Neural progenitor cell (in vitro differentiated cells): ENCODE results near the gene RAB6A. TPM values are rescaled to one million over a fixed set of nuclear protein-coding genes. Genes with fewer than 3 reads are reported as not detected.
"Not testable (repeated sequence)": the region's sequence is repeated elsewhere in the genome, so short reads cannot be mapped to it uniquely, and the experiment has no call there.

ENCODE experiments used
- DNase-seq: peaks from one replicate; pipeline ENCODE4 v3.0.0-alpha.2; 2016; ENCODE audit warnings: low spot score
- H2AFZ ChIP-seq: fragments of 200-600 bp; sonication (generic); replicated peaks from 2 replicates; pipeline ENCODE4 v1.6.1; 2016; ENCODE audit warnings: antibody characterized with exemption
- H3F3A ChIP-seq: fragments of 200-600 bp; sonication (generic); 2 replicates; pipeline ENCODE4 v1.6.1; 2016; ENCODE audit warnings: antibody characterized with exemption, low read depth
- H3K27ac ChIP-seq: fragments of 200-600 bp; sonication (generic); 2 replicates; pipeline ENCODE4 v1.5.1; 2016; ENCODE audit warnings: mild to moderate bottlenecking
- H3K27me3 ChIP-seq: fragments of 200-600 bp; sonication (generic); 2 replicates; pipeline ENCODE4 v1.6.1; 2016; ENCODE audit warnings: mild to moderate bottlenecking, moderate library complexity
- H3K36me3 ChIP-seq: fragments of 200-600 bp; sonication (generic); 2 replicates; pipeline ENCODE4 v1.5.1; 2016
- H3K4me1 ChIP-seq: fragments of 200-600 bp; sonication (generic); 2 replicates; pipeline ENCODE4 v1.6.1; 2016; ENCODE audit warnings: mixed run types
- H3K4me2 ChIP-seq: fragments of 200-600 bp; sonication (generic); 2 replicates; pipeline ENCODE4 v1.6.1; 2016
- H3K4me3 ChIP-seq: fragments of 200-600 bp; sonication (generic); 2 replicates; pipeline ENCODE4 v1.5.1; 2016
- H3K79me2 ChIP-seq: fragments of 200-600 bp; sonication (generic); 2 replicates; pipeline ENCODE4 v1.6.1; 2016; ENCODE audit warnings: low read depth
- H3K9ac ChIP-seq: fragments of 200-600 bp; sonication (generic); 2 replicates; pipeline ENCODE4 v1.6.1; 2016
- H3K9me3 ChIP-seq: fragments of 200-600 bp; sonication (generic); 2 replicates; pipeline ENCODE4 v1.5.1; 2016; ENCODE audit warnings: low read depth
- H4K20me1 ChIP-seq: fragments of 200-600 bp; sonication (generic); 2 replicates; pipeline ENCODE4 v1.6.1; 2016; ENCODE audit warnings: low read depth
- H3K27ac Mint-ChIP-seq: 3 replicates; pipeline ENCODE4 v1.8.0; 2021; ENCODE audit warnings: mixed read lengths
- H3K27me3 Mint-ChIP-seq: 2 replicates; pipeline ENCODE4 v1.8.0; 2022; ENCODE audit warnings: low read depth, mild to moderate bottlenecking, inconsistent platforms, moderate library complexity, mixed read lengths; ENCODE audit not compliant: insufficient read depth
- H3K36me3 Mint-ChIP-seq: 3 replicates; pipeline ENCODE4 v1.8.0; 2021; ENCODE audit warnings: mixed read lengths
- H3K4me1 Mint-ChIP-seq: 3 replicates; pipeline ENCODE4 v1.8.0; 2021; ENCODE audit warnings: mixed read lengths
- H3K4me3 Mint-ChIP-seq: 3 replicates; pipeline ENCODE4 v1.8.0; 2021; ENCODE audit warnings: mild to moderate bottlenecking, moderate library complexity, mixed read lengths
- H3K9me3 Mint-ChIP-seq: 3 replicates; pipeline ENCODE4 v1.8.0; 2020; ENCODE audit warnings: mixed read lengths
- EZH2 ChIP-seq: fragments of 200-600 bp; sonication (generic); IDR thresholded peaks from 2 replicates; pipeline ENCODE4 v1.6.1; 2017; ENCODE audit warnings: antibody characterized with exemption, mild to moderate bottlenecking, moderate library complexity
- EZH2phosphoT487 ChIP-seq: fragments of 200-600 bp; sonication (generic); IDR thresholded peaks from 2 replicates; pipeline ENCODE4 v1.6.1; 2017; ENCODE audit warnings: antibody characterized with exemption
- total RNA-seq: library from RNA; depleted of rRNA; stranded (reverse); fragments of >200 nt; gene quantifications from 2 replicates; pipeline ENCODE4 v1.2.3, GENCODE V29; 2015; ENCODE audit warnings: low replicate concordance
- TF ChIP-seq, protein P1 (sequence below): fragments of 200-600 bp; sonication (generic); IDR thresholded peaks from 2 replicates; pipeline ENCODE4 v1.5.1; 2017; ENCODE audit warnings: antibody characterized with exemption, mild to moderate bottlenecking

Gene RAB6A
- total RNA-seq, 1 donor from 2014 or later: 54.7 TPM

DNA sequence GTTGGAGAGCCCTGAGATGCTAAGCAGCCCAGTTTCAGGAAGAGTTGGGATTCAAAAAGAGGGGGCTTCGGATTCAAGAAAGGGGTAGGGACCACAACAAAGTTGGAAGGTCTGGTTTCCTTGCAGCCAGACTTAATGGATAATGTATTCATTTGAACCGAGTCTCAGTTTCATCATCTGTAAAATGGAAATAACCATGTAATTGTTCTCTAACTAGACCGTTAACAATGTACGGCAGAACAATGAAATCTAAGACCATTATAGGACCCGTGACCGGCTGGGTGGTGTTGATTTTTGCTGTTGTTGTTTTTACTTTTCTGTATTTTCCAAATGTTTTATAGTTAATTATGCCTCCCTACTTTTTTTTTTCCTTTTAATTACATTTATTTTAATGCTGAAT, 20.4 kb upstream of the RAB6A start:
- peak overlapping the region; percentile 10 for H3K4me3 Mint-ChIP-seq
- H3K4me3 ChIP-seq: no peak overlapping the region
- no peaks in the 10 kb centered on the region for H3K9me3 ChIP-seq
- no peak overlapping the region for H3K9ac ChIP-seq
- H3K9me3 Mint-ChIP-seq: no peaks in the 10 kb centered on the region
- H3K4me2 ChIP-seq: no peak overlapping the region
- H3K4me1 Mint-ChIP-seq: no peaks in the 10 kb centered on the region
- peak overlapping the region; percentile 8 for H3K27ac Mint-ChIP-seq
- no peaks in the 10 kb centered on the region for H3K79me2 ChIP-seq
- no peak overlapping the region for H2AFZ ChIP-seq
- no peaks in the 10 kb centered on the region for H3K27me3 ChIP-seq
- TF ChIP-seq EZH2: no peak
- TF ChIP-seq, protein P1, sequence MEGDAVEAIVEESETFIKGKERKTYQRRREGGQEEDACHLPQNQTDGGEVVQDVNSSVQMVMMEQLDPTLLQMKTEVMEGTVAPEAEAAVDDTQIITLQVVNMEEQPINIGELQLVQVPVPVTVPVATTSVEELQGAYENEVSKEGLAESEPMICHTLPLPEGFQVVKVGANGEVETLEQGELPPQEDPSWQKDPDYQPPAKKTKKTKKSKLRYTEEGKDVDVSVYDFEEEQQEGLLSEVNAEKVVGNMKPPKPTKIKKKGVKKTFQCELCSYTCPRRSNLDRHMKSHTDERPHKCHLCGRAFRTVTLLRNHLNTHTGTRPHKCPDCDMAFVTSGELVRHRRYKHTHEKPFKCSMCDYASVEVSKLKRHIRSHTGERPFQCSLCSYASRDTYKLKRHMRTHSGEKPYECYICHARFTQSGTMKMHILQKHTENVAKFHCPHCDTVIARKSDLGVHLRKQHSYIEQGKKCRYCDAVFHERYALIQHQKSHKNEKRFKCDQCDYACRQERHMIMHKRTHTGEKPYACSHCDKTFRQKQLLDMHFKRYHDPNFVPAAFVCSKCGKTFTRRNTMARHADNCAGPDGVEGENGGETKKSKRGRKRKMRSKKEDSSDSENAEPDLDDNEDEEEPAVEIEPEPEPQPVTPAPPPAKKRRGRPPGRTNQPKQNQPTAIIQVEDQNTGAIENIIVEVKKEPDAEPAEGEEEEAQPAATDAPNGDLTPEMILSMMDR: no peak
- TF ChIP-seq EZH2phosphoT487: no peak
- no peaks in the 10 kb centered on the region for H3K4me1 ChIP-seq
- H3K36me3 ChIP-seq: no peaks in the 10 kb centered on the region
- peaks cover 27% of the 10 kb centered on the region for H3F3A ChIP-seq
- no peaks in the 10 kb centered on the region for H4K20me1 ChIP-seq
- no peaks in the 10 kb centered on the region for H3K36me3 Mint-ChIP-seq
- no peak for DNase-seq
- peaks cover 6% of the 10 kb centered on the region for H3K27me3 Mint-ChIP-seq
- H3K27ac ChIP-seq: no peak overlapping the region

DNA sequence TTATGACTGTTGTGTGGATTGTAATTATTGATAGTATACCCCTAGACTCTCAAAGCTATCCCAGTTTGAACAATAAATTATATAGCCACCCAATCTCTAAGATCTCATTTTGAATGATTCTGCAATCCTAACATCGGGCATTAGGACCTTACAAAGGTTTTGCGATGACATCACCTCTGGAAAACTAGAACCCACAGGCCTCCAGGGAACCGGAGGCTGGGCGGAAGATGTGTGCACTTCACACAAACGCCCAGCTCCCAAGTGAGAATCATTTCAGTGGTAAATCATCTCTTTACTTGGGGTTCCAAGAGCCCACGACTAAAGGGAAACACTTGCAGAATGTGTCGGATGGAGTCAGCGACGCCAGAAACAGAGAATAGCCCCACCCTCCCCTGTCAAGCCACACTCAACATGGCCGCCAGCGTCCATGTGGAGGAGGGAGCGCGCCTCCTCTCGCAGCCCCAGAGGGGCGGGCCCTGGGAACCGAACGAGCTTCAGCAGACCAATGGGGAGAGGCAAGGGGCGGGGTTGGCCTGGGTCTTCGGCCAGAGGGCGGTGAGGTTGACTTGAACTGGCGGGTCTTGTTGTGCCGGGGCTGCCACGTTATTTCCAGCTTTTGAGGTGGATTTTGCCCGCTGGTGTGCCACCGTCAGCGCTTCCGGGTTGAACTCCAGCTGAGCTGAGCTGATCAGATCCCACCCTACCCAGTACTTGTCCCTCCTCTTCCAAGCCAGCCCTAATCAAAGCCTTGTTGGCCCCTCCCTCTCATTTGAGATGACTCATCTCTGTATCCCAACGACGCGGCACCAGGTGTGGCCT, 18.4 kb upstream of the RAB6A start:
- Histone ChIP-seq H3K4me1 (no peaks in the 10 kb centered on the region), H3F3A (peaks cover 22% of the 10 kb centered on the region), H3K36me3 (no peaks in the 10 kb centered on the region), H2AFZ (peak overlapping the region; percentile 99), H4K20me1 (no peaks in the 10 kb centered on the region), H3K4me2 (peak overlapping the region; percentile 73), H3K4me3 (peak overlapping the region; percentile 60), H3K9me3 (no peaks in the 10 kb centered on the region), H3K27ac (peak overlapping the region; percentile 59), H3K27me3 (no peaks in the 10 kb centered on the region), H3K79me2 (no peaks in the 10 kb centered on the region), H3K9ac (peak overlapping the region; percentile 56)
- H3K4me1 Mint-ChIP-seq: no peaks in the 10 kb centered on the region
- peaks cover 8% of the 10 kb centered on the region for H3K9me3 Mint-ChIP-seq
- H3K36me3 Mint-ChIP-seq: no peaks in the 10 kb centered on the region
- TF ChIP-seq, protein P1: no peak
- TF ChIP-seq EZH2: no peak
- no peak for TF ChIP-seq EZH2phosphoT487
- peak overlapping the region; percentile 100 for H3K27ac Mint-ChIP-seq
- H3K27me3 Mint-ChIP-seq: peaks cover 6% of the 10 kb centered on the region
- peak overlapping the region; percentile 95 for H3K4me3 Mint-ChIP-seq
- DNase-seq: peak; percentile 99

DNA sequence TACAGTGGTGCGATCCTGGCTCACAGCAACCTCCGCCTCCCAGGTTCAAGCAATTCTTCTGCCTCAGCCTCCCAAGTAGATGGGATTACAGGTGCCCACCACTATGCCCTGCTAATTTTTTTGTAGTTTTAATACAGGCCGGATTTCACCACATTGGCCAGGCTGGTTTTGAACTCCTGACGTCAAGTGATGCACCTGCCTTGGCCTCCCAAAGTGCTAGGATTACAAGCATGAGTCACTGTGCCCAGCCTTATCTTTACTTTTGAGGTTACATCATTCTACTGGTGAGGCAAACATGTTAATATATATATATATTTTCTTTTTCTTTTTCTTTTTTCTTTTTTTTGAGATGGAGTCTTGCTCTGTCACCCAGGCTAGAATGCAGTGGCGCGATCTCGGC, 9.9 kb upstream of the RAB6A start:
- not testable (repeated sequence) for DNase-seq, H3K36me3 Mint-ChIP-seq, H3K4me3 Mint-ChIP-seq, H3K9ac ChIP-seq, H3F3A ChIP-seq, H3K4me1 Mint-ChIP-seq, H3K27ac ChIP-seq, H3K36me3 ChIP-seq, H3K4me1 ChIP-seq, H3K79me2 ChIP-seq, H3K27me3 Mint-ChIP-seq, H3K27me3 ChIP-seq, H2AFZ ChIP-seq, H4K20me1 ChIP-seq, H3K4me2 ChIP-seq, H3K9me3 Mint-ChIP-seq, H3K27ac Mint-ChIP-seq, H3K4me3 ChIP-seq, H3K9me3 ChIP-seq

DNA sequence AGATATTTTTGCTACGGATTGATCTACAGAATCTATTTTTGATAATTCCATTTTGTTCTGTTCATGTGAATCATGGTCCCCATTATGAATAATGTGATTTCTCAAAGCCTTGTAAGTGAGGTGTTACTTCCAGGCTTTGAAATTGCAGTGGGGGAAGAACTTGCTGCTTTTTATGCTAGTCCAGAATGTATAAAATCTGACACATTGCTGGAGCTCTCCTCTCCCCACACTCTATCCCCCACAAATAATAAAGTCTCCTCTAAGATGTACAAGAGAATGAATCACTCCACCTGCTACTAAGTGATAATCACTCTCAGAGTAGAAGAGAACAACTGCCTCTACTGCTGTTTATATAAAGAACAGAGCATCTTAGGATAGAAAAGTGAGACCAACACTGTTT, 5.9 kb upstream of the RAB6A start:
- TF ChIP-seq, protein P1: no peak
- TF ChIP-seq EZH2phosphoT487 (no peak), EZH2 (no peak)
- no peaks in the 10 kb centered on the region for H3K9me3 Mint-ChIP-seq
- no peak overlapping the region for H3K4me3 Mint-ChIP-seq
- no peak overlapping the region for H3K27ac Mint-ChIP-seq
- peaks cover 9% of the 10 kb centered on the region for H3F3A ChIP-seq
- no peaks in the 10 kb centered on the region for H4K20me1 ChIP-seq
- H3K36me3 Mint-ChIP-seq: no peaks in the 10 kb centered on the region
- no peak overlapping the region for H3K4me3 ChIP-seq
- H3K9me3 ChIP-seq: no peaks in the 10 kb centered on the region
- no peaks in the 10 kb centered on the region for H3K4me1 ChIP-seq
- H3K4me1 Mint-ChIP-seq: peaks cover 4% of the 10 kb centered on the region
- H3K9ac ChIP-seq: no peak overlapping the region
- H3K27me3 ChIP-seq: no peaks in the 10 kb centered on the region
- no peak for DNase-seq
- no peaks in the 10 kb centered on the region for H3K79me2 ChIP-seq
- H3K36me3 ChIP-seq: no peaks in the 10 kb centered on the region
- no peak overlapping the region for H3K27ac ChIP-seq
- peaks cover 3% of the 10 kb centered on the region for H3K27me3 Mint-ChIP-seq
- no peak overlapping the region for H2AFZ ChIP-seq
- H3K4me2 ChIP-seq: no peak overlapping the region
